Hematopoietic multipotent progenitor cell treated with erythropoietin and hydrocortisone succinate and interleukin-3 and kit ligand, for 15 days (in vitro differentiated cells): ENCODE data around the gene GARNL3.

ENCODE experiments used
- DNase-seq: peaks from one replicate; pipeline ENCODE4 v3.0.0-alpha.2; 2015; ENCODE audit warnings: low spot score

Gene GARNL3

DNA sequence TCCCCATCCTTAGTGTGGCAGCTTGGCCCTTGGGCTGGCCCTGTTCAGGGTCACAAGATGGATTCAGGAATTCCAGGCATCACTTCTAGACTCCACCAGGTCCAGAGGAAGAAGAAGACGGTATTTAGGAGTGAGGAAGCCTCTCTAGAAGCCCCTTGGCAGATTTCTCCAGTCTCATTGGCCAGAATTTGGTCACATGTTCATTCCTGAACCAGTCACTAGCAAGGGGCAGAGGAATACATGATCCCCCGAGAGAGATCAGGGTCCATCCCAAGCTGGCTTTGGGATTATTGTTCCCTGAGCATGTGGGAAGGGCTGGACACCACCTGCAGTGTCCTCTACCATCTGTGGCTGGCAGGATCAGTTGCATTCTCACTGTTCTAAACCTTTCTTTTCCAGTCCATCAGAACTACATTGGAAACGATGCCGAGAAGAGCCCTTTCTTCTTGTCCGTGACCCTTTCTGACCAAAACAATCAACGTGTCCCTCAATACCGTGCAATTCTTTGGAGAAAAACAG lies 48.5 kb downstream of the GARNL3 start:
- DNase-seq, result no peak

DNA sequence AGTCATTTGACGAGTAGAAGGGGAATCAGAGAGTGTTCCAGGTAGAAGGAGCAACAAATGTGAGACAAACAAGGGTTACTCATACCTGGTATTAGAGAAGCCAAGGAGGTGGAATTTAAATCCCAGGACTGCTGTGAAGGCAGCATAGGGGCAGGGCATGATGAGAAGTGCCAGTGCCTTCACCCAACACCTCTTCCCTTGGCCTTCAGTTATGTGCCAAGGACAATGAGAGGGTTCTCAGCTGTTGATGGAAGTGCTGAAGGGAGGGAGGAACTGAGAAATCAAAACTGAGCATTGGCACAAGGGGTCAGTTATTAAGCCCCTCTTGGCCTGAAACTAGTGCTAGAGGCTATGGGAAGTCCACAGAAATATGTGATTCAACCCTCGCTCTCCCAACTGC lies 50.3 kb downstream of the GARNL3 start:
- no peak for DNase-seq

GRCh38 chr9:127316586-127317323 lies 52.2 kb downstream of the GARNL3 start:
- no peak for DNase-seq

DNA sequence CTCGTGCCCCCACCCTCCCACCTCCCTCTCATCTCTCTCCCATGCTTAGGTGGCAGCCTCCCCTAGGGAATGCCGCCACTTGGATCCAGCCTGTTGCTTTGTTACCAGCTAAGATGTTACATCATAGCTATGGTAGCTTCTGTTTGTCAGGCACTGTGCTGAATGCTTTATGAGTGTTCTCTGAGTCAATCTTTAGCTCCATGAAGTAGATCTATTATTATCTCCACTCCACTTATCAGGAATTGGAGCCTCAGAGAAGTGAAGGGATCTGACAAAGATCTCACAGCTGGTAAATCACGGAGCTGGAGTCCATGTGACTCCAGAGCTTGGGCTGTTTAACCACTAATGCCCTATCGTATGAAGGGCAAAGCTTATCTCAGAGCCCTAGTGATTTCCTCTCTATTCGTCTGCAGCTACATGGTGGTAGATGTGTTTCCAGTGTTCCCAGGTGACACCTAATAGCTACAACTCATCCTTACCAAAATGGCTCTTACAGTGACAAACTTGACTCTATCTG lies 54.1 kb downstream of the GARNL3 start:
- no peak for DNase-seq

DNA sequence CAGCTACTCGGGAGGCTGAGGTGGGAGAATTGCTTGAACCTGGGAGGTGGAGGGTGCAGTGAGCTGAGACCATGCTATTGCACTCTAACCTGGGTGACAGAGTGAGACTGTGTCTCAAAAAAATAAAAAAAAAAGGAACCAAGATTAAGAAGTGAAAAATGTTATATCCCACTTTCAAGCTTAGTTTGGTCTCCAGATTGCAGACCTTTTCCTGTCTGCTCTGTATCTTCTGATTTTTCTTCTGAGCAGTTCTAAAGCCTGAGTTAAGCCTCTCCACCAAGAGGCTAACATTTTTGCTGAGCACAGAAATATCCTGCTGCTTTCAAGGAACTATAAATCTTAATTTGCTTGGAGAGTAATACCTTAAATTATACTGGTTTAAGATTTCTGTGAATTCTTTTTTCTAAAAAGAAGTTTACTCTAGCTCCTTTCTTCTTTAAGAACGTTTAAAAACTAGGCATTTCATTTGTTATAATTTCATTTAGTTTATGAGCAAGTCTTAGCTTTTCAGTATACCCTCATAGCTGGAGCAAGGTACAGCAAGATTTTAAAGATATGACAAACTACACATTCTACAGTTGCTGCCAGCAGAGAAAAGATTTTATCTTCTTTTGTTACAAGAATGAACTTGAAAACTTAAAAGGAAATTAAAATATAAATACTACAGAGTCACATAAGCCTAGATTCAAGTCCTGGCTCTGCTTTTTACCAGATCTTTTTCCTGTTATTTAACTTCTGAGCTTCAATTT lies 55.0 kb downstream of the GARNL3 start:
- no peak for DNase-seq

- no peak for DNase-seq
These were observed 55.5 kb downstream of the GARNL3 start for GRCh38 chr9:127320115-127320378.

DNA sequence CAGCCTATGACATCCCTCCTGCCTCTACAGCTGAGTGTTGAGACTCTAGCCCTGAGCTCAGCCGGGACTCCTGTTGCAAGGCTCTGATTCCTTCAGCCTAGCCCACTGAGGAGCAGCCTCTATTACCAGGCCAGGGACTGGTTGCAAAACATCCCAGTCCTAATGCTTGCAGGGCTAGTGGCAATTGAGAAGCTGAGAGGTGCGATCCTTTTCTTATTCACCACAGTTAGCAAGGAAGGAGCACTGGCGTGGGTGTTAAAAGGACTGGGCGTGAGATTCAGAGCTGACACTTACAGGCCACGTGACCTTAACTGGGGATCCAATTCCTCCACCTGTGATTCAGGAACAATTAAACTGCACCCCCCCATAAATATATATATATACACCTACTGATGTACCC lies 58.8 kb downstream of the GARNL3 start:
- DNase-seq, result no peak

GRCh38 chr9:127330501-127330900 lies 65.9 kb downstream of the GARNL3 start:
- DNase-seq, result no peak

- DNase-seq, result no peak
These were observed 68.9 kb downstream of the GARNL3 start for GRCh38 chr9:127333221-127334064.

GRCh38 chr9:127334725-127335124 lies 70.2 kb downstream of the GARNL3 start:
- DNase-seq, result no peak

GRCh38 chr9:127336086-127336485 lies 71.5 kb downstream of the GARNL3 start:
- DNase-seq, result no peak

DNA sequence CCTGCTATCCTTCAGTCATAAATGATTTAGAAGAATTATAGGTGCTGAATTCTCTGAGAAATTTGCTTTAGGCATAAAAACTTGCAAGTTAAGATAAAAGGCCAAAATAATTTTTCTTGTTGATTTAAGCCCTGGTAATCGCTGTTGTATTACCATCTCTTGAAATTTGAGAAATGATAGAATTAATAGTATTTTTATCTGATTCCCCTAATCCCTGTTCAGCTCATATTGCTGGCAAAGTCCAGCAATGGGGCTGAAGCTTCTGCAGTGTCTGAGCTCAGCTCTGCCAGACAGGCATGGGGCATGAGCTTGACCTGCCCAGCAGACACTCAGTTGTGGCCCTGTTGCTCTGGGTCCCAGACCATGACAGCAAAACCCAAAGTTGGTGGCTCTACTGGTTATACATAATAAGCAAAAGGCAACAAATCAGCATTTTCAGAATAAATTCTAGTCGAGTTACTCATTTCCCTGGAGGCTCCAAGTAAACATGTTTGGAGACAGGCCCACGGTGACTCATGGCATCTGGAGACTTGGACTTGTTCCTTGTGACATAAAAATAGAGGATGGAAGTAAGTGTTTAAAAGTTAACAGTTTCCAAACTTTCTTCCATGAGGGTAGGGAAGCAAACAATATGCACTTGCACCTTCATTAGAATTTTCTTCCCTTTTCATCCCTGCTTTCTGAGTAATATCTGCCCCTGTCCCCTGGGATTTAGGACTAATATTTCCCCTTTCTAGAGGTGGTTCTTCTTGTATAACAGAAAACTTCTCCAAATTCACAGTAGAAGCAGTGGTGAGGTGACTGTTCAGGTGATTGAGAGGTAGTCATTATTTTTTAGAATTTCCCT lies 72.2 kb downstream of the GARNL3 start:
- no peak for DNase-seq

- no peak for DNase-seq
These were observed 76.1 kb downstream of the GARNL3 start for GRCh38 chr9:127340721-127341120.

- no peak for DNase-seq
These were observed 76.6 kb downstream of the GARNL3 start for GRCh38 chr9:127341152-127341551.

- DNase-seq, result no peak
These were observed 79.9 kb downstream of the GARNL3 start for GRCh38 chr9:127344368-127345000.

- no peak for DNase-seq
These were observed 81.0 kb downstream of the GARNL3 start for GRCh38 chr9:127345566-127345965.

DNA sequence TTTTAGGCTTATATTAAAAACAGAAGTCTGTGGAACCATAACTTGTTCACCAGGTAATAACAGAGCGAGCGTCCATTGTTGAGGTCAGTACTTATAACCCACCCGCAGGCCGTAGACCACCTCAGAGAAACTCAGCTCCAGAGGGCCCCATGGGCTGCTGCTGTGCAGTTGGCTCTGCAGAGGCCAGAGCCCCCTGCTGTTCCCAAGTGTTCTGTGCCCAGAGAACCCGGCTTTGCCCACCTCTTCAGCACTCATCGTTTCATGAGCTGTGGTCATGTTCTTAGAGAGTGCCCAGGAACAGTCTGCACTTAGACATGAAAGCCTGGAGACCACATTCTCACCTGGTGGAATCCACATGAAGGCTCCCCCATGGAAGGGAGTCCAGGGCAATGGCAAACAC lies 82.0 kb downstream of the GARNL3 start:
- DNase-seq, result no peak

DNA sequence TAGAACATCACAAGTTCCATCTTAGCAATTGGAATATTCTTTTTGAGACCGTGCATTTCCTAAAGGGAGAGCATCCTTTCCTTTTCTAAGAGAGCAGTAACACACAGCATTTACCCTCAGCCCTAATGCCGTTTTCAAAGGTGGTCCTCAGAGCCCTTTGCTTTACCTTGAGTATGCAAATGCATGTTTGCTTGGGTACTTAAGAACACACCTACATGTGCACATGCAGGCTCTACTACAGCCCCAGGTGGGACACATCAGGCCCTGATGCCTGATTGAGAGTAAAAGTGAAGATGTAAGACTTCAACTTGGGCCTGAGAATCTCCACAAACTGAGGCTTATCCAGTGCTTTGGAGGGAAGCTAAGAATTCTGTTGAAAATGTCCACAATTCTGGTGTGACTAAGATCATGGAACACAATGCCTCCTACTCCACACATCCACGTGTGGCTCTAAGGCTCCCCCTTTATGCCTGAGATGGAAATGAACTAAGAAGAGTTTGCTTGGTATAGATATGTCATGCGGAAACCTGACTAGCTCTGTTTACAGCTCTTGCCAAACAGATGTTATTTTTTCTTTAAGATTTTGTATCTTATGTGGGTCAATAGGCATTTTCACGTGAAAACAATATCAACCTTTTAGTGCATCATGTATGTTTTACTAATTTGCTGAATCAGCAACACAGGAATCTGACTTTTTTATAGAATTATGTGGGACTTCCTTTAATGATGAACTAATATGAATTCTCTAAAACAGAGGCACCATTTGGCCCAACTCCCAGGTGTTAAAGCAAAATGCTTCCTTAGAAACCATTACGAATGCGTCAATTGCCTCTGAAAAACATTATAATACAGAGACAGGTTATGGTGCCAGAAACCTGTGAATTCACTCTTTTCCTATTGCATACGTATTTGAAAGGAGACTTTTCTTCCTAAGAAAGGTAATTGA lies 83.5 kb downstream of the GARNL3 start:
- no peak for DNase-seq

GRCh38 chr9:127349483-127350113 lies 85.0 kb downstream of the GARNL3 start:
- DNase-seq, result no peak
